Measurements from ENCODE around the gene SMIM36. TPM values are rescaled to one million over a fixed set of nuclear protein-coding genes. Genes with fewer than 3 reads are reported as not detected.
A peak's percentile ranks its signal among the peaks of the same experiment; 100 is the strongest.
"Not testable (repeated sequence)": the region's sequence is repeated elsewhere in the genome, so short reads cannot be mapped to it uniquely, and the experiment has no call there.

Gene SMIM36
- total and polyA plus RNA-seq, 5 experiments from 2014 or later: 0.05 TPM; not detected in 4

- H3K4me3 Mint-ChIP-seq: no peak overlapping the region
- POLR2A ChIA-PET: no interaction called here
Measured at GRCh38 chr17:55409030-55409800, 102.0 kb downstream of the SMIM36 start.

DNA sequence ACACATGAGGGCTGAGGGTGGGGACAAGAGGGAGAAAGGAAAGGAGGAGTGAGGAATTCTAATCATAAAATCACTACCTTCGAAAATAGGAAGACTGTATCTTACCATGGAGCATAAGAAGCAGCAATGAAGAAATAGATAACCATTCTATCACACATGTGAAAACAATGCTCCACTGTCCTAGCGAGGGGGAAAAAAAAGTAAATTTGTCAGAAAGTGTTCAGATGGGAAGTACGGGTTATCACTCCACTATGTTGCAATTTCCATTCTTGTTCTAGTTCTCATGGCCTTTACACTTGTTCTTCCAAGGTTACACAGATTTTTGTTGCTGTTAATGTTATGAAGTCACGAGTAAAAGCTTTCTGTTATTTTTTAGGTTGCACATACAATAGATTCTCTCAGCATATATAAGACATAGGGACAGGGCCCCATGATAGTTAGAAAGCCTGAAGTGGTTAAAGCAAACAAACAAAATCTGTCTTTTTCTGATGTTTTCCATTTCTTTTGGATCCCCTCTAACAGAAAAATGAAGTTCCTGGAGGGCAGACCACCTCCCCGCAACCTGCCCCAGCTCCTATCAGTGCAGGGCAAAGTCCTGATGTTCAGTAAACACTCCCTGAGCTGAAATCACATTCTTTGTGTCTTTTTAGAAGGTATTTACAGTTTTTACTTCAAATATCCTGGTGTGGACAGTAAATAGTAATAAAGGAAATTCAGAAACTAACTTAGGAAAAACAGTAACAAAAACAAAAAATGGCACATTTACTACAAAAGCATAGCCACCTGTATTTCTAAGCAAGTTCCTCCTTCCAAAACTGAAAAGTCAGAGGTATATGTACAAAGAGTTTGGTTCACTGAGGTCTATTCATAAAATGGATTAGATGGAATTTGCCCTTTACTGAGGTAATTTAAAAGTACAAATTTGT lies 103.3 kb downstream of the SMIM36 start:
- Mint-ChIP-seq H3K4me1 (peaks cover 0 to 6% (median 0%) of the 10 kb centered on the region in 4 donors), H3K36me3 (peaks cover 9 to 88% (median 39%) of the 10 kb centered on the region in 3 donors), H3K4me3 (no peak overlapping the region), H3K9me3 (no peaks in the 10 kb centered on the region), H3K27me3 (no peaks in the 10 kb centered on the region), H3K27ac (peak overlapping the region in 1 of 10 donors; percentile 21)
- ATAC-seq (no peak), DNase-seq (no peak)
- POLR2A ChIA-PET: no interaction called here

More at GRCh38 chr17:55409030-55409800, 102.0 kb downstream of the SMIM36 start:
- ATAC-seq: no peak
- Mint-ChIP-seq H3K27ac (no peak overlapping the region), H3K4me1 (peaks cover 6 to 8% (median 6%) of the 10 kb centered on the region in 4 donors), H3K9me3 (no peaks in the 10 kb centered on the region), H3K36me3 (peaks cover 4 to 85% (median 40%) of the 10 kb centered on the region in 3 donors), H3K27me3 (no peaks in the 10 kb centered on the region)
- DNase-seq: no peak

- POLR2A ChIA-PET: no interaction called here
- Mint-ChIP-seq H3K36me3 (peaks cover 9 to 91% (median 42%) of the 10 kb centered on the region in 3 donors), H3K27me3 (no peaks in the 10 kb centered on the region), H3K27ac (peak overlapping the region in 1 of 10 donors; percentile 13), H3K4me3 (no peak overlapping the region), H3K4me1 (peaks cover 0 to 6% (median 0%) of the 10 kb centered on the region in 4 donors), H3K9me3 (no peaks in the 10 kb centered on the region)
- no peak for DNase-seq
- no peak for ATAC-seq
Measured at GRCh38 chr17:55405600-55405999, 105.7 kb downstream of the SMIM36 start.

DNA sequence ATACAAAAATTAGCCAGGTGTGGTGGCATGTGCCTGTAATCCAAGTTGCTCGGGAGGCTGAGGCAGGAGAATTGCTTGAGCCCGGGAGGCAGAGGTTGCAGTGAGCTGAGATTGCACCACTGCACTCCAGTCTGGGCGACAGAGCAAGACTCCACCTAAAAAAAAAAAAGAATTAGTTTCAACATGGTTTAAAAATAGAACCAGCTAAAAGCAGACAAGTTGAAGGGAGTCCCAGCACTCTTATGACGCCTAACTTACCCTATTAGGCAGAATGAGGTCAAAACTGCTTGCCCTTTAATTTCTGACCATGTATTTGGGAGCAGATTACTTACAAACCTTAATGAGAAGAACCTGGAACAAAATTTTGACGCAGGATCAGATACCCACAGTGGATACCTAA lies 107.1 kb downstream of the SMIM36 start:
- H3K27me3 Mint-ChIP-seq, H3K27ac Mint-ChIP-seq, POLR2A ChIA-PET, ATAC-seq, H3K9me3 Mint-ChIP-seq, H3K4me3 Mint-ChIP-seq, H3K4me1 Mint-ChIP-seq, DNase-seq: not testable (repeated sequence)
- H3K36me3 Mint-ChIP-seq: peaks cover 9 to 90% (median 39%) of the 10 kb centered on the region in 3 donors

GRCh38 chr17:55402374-55402773 lies 108.9 kb downstream of the SMIM36 start:
- Mint-ChIP-seq H3K4me3 (no peak overlapping the region), H3K27me3 (no peaks in the 10 kb centered on the region), H3K9me3 (no peaks in the 10 kb centered on the region), H3K27ac (no peak overlapping the region), H3K4me1 (peaks cover 0 to 5% (median under 1%) of the 10 kb centered on the region in 4 donors), H3K36me3 (peaks cover 6 to 88% (median 25%) of the 10 kb centered on the region in 3 donors)
- DNase-seq (no peak), ATAC-seq (no peak)
- POLR2A ChIA-PET: no interaction called here

Other genes starting within 250 kb of the SMIM36 start
- under 1 TPM; 0.49 TPM for gene HLF, start 246.5 kb downstream of the SMIM36 start, total RNA-seq
- gene HLF, start 246.5 kb downstream of the SMIM36 start, polyA plus RNA-seq: under 1 TPM in 1 of 3 donors, not detected in 2; 0.03 TPM
- gene MMD, start 89.6 kb downstream of the SMIM36 start, total RNA-seq: 10 to 100 TPM in 1 of 2 experiments, 1 to 10 TPM in 1; 9.8 to 10.4 TPM
- 10 to 100 TPM in 2 of 3 donors, 1 to 10 TPM in 1; 9.4 to 15.5 (median 12.1) TPM for gene MMD, start 89.6 kb downstream of the SMIM36 start, polyA plus RNA-seq
- gene TMEM100, start 211.4 kb upstream of the SMIM36 start, total RNA-seq: not detected
- gene TMEM100, start 211.4 kb upstream of the SMIM36 start, polyA plus RNA-seq: not detected
- 1 to 10 TPM; 2.7 to 2.9 TPM for gene PCTP, start 239.6 kb upstream of the SMIM36 start, total RNA-seq
- 1 to 10 TPM; 1.8 to 3.7 (median 2.3) TPM for gene PCTP, start 239.6 kb upstream of the SMIM36 start, polyA plus RNA-seq

Data from naive thymus-derived CD8-positive, alpha-beta T cell (primary cell).